ENCODE measurements around the gene LDHA. TPM values are rescaled to one million over a fixed set of nuclear protein-coding genes. Genes with fewer than 3 reads are reported as not detected.

Gene LDHA
- total and polyA plus RNA-seq, 2 of the 13 experiments (the other 11 are each of a cell fraction or from before 2014, with no cell fraction given), result 805 to 1,547 TPM

- H3K79me2 ChIP-seq (ENCODE audit: insufficient read depth, low read length), result no peaks in the 10 kb centered on the region
- CTCF ChIA-PET (ENCODE audit: low intra/inter-chr PET ratio, low total read pairs), result no interaction called here
- peaks cover under 1 to 38% of the 10 kb centered on the region in 2 experiments; a peak in 4 of 5 replicates for H3K36me3 ChIP-seq (replicated peaks in 1 of 2; ENCODE audit: control insufficient read depth in 1 of 2, insufficient read depth in 2 of 2, low read length in 2 of 2)
- no peak overlapping the region for H3K4me3 ChIP-seq (replicated peaks in 1 of 3; ENCODE audit: insufficient read depth in 1 of 3, low read depth in 2 of 3, low read length in 3 of 3)
- in situ Hi-C loops (cut with HindIII; ENCODE audit: extremely low pct_ligation_motif_present, low pct_unique_long_range_greater_than_20kb) (no loop called here), intact Hi-C loops (cut with micrococcal nuclease; ENCODE audit: unreplicated experiment) (no loop called here)
- no peak overlapping the region for H3K9ac ChIP-seq (ENCODE audit: insufficient read depth, low read depth, low read length)
- BruUV-seq (replicated peaks), result no TSS peak
- H3K9me3 ChIP-seq (ENCODE audit: low read length), result no peaks in the 10 kb centered on the region
- H3K4me1 ChIP-seq (ENCODE audit: insufficient read depth, low read length), result no peaks in the 10 kb centered on the region
- DNase-seq (ENCODE audit: low spot score) (no peak), FAIRE-seq (no peak), ATAC-seq (no peak)
- no peak overlapping the region for H3K27ac ChIP-seq (ENCODE audit: extremely low read length, insufficient read depth, low read length)
- TF ChIP-seq MED8 (CRISPR knock-in tag; IDR thresholded peaks at IDR 0.05; ENCODE audit: insufficient replicate concordance), result no peak
- TF ChIP-seq NR0B2 (CRISPR knock-in tag; IDR thresholded peaks at IDR 0.05), result no peak
- TF ChIP-seq CBX2 (IDR thresholded peaks at IDR 0.05; ENCODE audit: low read depth, low read length), result no peak
- no peak for TF ChIP-seq CBX2 (CRISPR knock-in tag; IDR thresholded peaks at IDR 0.05; ENCODE audit: low read depth)
- TF ChIP-seq ZNF781 (CRISPR knock-in tag; IDR thresholded peaks at IDR 0.05; ENCODE audit: borderline replicate concordance, not compliant biosample characterization), result no peak
- no peak for TF ChIP-seq ZNF143 (CRISPR knock-in tag; IDR thresholded peaks at IDR 0.05)
- TF ChIP-seq KDM1A (CRISPR knock-in tag; IDR thresholded peaks at IDR 0.05), result no peak
- no peak for TF ChIP-seq ETS1 (CRISPR knock-in tag; IDR thresholded peaks at IDR 0.05)
- no peak overlapping the region for H2AFZ ChIP-seq (ENCODE audit: low read length)
- no peak overlapping the region for H3K4me2 ChIP-seq (ENCODE audit: low read depth, low read length)
- no peaks in the 10 kb centered on the region for H3K27me3 ChIP-seq (ENCODE audit: control insufficient read depth in 1 of 2, insufficient read depth in 2 of 2, low read length in 2 of 2)
- H4K20me1 ChIP-seq (ENCODE audit: insufficient read depth, low read length), result no peaks in the 10 kb centered on the region
- 94% methylated on average over 3 of the region's 3 CpGs for WGBS (ENCODE audit: low lambda C conversion rate)
- POLR2A ChIA-PET, result no interaction called here
These were observed 41.8 kb upstream of the LDHA start for GRCh38 chr11:18352581-18352980.
